Cerebellar cortex (tissue), 1 donor: Measurements from ENCODE around the gene MMP23B.

Experiments used
- DNase-seq: peaks from one replicate; pipeline ENCODE4 v3.0.0-alpha.2; 2015; ENCODE audit warnings: low spot score

Gene MMP23B

DNA sequence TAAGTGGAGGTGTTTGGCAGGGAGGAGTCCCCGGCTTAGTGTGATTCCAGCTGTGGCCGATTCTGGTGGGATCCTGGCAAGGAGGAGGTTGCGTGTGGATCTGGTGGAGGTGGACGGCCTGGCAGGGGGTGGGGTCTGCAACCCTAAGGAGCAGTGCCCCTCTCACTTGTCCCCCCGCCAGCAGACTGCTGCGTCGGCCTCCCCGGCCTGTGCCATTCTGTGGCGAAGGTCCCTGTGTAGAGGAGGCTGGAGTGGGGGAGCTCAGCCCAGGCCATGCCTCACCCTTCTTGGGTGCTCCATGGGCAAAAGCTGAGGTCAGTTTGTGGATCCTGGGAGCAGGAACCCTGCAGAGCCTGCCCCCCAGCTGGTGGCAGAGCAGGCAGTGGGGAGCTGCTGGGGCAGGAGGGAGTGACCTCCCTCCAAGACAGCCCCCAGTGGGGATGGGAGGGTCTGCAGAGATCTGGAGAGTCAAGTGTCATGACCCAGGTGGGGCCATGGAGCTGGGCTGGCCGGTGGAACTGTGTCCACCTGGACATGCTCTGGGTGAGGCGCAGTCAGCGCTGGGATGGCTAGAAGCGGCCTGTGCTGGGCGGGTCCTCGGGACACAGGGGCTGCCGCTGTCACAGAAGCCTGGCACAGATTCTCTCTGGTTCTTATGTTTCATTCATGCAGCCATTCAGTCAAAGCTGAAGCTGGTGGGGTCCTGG, 11.4 kb upstream of the MMP23B start:
- DNase-seq: no peak

DNA sequence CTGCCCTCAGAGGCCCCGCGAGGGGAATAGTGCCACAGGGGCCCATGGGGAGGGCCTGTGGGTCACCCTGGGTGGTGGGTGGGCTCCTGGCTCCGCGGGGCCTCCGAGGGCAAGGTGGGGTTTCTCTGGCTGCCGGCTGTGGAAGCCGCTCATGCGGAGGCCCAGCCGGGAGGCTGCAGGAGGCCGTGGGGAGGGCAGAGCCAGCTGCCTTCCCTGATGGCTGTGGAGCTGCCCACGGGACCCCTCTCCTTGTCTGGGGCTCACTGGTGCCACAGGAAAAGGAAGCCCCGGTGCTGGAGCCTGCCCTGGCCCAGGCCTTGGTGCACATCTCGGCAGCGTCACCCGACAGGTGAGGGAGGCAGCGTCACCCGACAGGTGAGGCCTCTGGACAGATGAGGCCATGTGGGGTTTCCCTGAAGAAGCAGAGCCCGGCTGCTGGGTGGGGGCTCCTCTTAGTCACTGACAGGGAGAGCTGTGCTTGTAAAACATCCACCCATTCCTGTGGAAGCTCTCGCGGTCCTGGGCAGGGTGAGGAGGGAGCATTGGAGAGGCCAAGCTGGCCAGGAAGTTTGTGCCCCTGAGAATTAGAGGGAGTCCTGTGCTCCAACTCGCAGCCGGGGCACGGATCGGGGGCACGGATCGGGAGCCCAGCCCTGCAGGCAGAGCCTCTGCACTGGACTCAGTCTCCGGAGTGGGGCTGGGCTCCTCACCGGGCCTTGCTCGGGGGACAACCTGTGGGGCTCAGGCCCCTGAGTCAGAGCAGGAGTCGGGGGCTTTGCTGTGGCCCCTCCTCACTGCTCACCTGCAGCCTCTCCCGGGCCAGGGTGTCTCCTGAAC, 10.6 kb upstream of the MMP23B start:
- DNase-seq: no peak

DNA sequence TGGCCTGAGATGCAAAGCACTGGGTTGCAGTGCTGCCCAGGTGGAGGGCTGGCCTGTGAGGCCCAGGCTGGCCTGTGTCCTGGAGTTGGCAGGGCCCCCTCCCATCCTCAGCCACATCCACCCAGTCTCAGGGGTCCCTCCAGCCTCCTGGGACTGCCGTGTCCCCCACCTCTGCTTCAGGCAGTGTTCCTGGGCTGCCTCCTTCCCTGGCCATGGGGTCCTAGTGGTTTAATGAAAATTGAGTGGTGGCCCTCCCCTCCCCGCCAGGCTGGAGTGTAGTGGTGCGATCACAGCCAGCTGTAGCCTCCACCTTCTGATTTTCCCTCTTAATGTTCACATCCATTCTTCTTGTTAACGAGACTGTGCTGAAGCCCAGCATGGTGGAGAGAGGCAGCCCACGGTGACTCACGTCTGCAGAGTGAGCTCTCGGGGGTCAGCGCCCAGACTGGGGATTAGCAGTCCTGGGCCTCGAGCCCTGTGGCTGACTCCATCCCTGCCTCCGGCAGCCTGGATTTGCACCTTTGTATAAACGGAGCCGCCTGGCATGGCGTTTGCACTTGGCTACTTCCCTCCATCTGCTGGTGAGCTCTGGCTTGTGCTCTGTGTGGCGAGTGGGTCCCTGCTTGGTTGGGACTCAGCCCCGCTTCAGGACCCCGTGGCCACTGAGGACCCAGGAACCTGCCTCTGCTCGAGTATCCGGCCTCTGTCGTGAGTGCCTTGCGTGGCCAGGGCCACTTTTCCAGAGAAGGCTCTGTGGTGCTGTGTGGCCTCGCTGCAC, 9.8 kb upstream of the MMP23B start:
- DNase-seq: no peak

DNA sequence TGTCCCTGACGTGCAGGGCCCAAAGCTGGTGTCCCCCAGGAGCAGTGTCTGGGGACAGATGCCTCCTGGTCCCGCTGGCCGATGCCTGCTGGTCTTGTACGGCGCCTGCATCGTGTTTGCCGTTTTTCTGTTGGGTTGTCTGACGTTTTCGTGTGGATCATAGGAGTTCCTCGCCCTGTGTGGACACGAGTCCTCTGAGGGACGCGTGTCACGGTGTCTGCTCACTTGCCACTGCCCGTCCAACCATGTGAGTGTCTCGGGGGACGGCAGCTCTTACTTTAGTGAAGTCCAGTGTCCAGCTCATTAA, 9.2 kb upstream of the MMP23B start:
- DNase-seq: no peak

DNA sequence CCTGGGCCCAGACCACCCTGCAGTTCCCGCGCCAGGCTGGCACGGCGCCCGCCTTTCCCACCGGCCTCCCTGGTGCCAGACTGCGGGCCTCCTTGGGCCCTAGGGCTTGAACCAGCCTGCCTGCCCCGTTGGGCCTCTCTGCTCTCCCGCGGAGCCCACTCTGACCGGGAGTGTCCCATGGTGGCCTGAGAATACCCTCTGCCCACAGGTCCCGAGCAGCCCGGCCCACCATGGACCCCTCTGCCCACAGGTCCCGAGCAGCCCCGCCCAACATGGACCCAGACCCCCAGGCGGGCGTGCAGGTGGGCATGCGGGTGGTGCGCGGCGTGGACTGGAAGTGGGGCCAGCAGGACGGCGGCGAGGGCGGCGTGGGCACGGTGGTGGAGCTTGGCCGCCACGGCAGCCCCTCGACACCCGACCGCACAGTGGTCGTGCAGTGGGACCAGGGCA, 8.8 kb upstream of the MMP23B start:
- no peak for DNase-seq

DNA sequence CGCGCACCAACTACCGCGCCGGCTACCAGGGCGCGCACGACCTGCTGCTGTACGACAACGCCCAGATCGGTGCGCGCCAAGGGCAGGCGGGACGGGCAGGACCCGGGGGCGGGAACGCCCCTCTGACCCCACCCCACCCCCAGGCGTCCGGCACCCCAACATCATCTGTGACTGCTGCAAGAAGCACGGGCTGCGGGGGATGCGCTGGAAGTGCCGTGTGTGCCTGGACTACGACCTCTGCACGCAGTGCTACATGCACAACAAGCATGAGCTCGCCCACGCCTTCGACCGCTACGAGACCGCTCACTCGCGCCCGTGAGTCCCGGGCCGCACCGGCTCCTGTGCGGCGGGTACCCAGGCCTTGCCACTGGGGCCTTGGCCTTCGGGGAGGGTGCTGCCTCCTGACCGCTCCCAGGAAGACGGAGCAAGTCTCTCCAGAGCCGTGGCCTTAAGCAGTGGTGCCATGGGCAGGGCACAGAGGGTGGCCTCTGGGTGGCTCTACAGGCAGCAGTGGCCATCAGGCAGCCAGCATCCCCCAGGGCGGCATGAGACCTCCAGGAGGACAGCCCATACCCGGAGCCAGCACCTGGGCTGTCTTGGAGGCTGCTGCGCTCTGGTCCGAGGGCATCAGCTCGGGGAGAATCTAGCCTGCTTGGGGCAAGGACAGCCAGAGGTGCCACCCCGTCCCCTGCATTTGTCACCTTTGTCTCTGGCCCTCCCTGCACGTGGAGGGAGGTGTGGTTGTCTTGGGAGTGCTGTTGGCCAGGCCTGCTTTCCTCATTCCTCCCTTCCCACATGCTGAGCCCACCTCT, 8.1 kb upstream of the MMP23B start:
- no peak for DNase-seq

DNA sequence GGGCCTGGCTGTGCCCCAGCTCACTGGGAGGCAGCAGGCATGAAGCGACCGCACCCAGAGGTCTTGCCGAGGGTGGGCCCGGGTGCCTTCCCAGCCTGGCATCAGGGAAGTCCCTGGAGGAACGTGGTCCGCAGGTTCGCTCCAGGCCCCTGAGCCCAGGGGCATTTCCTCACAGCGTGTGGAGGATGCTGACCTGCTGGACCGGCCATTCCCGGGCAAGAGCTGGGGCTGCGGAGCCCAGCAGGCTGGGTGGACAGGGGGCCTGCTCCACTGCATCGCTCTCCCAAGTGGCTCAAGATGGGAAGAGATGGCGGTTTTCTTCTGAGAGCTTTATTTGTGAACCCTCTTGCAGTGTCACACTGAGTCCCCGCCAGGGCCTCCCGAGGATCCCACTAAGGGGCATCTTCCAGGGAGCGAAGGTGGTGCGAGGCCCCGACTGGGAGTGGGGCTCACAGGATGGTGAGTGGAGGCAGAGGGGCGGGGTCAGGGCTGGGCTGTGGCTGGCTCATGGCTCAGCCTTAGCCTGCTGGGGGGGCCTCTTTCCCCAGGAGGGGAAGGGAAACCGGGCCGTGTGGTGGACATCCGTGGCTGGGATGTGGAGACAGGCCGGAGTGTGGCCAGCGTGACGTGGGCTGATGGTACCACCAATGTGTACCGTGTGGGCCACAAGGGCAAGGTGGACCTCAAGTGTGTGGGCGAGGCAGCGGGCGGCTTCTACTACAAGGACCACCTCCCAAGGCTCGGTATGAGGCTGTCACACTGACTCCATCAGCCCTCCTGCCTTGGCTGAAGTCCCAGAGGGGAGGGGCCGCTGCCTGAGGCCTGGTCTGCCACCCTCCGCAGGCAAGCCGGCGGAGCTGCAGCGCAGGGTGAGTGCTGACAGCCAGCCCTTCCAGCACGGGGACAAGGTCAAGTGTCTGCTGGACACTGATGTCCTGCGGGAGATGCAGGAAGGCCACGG, 7.2 kb upstream of the MMP23B start:
- no peak for DNase-seq

DNA sequence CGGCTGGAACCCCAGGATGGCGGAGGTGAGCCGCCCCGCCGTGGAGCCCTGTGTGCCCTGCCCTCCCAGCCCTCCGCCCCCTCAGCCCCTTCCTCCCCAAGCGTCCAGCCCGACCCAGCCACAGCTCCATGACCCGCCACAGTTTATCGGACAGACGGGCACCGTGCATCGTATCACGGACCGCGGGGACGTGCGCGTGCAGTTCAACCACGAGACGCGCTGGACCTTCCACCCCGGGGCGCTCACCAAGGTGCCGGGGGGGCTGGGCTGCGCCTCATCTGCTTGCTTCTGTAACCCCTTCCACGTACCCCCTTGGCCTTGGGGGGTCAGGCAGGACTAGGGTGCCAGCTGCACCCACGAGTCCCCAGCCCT, 6.6 kb upstream of the MMP23B start:
- DNase-seq: no peak

DNA sequence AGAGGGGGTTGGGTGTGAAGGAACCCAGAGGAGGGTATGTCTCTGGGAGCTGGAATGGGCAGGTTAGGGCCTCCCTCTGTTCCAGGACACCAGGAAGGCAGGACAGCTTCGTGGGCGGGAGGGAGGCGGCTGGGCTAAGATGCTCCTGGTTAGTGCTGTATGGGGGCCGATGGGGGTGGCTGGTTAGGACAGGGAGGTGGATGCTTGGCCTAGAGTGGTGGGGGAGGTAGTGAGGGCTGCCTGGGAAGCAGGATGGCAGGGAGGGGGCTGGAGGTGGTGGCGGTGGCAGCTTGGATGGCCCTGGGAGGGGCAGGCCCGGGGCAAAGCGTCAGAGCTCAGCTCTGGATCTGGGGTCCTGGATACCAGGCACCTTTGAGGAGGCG, 6.2 kb upstream of the MMP23B start:
- no peak for DNase-seq

DNA sequence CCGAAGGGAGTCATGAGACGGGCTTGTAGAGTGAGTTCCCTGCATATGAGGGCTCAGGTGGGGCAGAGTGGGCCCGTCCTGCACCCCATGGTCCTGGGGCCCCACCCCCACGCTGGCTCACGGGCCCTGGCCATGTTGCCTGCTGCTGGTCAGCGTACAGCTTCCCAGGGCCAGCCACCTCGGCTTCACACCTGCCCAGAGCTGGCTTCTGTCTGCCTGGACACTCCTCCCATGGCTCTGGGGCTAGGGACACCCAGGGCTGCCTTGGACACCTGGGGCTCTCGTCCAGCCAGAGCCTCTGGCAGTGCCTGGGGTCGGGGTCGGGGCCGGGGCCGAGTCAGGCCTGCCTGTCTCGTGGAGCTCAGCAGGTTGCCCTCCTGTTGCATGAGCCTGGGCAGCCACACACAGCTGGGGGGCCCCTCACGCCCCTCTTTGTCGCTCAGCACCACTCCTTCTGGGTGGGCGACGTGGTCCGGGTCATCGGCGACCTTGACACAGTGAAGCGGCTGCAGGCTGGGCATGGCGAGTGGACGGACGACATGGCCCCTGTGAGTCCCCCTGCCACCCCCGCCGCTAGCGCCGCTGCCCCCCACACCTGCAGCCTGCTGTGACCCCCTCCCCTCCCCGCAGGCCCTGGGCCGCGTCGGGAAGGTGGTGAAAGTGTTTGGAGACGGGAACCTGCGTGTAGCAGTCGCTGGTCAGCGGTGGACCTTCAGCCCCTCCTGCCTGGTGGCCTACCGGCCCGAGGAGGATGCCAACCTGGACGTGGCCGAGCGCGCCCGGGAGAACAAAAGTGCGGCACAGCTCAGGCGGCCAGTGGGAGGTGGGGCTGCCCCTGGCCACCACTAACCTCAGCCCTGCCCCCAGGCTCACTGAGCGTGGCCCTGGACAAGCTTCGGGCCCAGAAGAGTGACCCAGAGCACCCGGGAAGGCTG, 5.5 kb upstream of the MMP23B start:
- no peak for DNase-seq

DNA sequence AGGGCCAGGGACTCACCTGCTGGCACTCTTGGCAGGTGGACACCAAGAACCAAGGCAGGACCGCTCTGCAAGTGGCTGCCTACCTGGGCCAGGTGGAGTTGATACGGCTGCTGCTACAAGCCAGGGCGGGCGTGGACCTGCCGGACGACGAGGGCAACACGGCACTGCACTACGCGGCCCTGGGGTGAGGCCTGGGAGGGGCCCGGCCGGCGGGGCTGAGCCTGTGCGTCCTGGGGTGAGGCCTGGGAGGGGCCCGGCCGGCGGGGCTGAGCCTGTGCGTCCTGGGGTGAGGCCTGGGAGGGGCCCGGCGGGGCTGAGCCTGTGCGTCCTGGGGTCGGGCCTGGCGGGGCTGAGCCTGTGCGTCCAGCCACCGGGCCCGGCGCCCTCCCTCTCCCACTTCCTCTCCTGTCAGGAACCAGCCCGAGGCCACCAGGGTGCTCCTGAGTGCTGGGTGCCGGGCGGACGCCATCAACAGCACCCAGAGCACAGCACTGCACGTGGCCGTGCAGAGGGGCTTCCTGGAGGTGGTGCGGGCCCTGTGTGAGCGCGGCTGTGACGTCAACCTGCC, 4.6 kb upstream of the MMP23B start:
- DNase-seq: no peak

DNA sequence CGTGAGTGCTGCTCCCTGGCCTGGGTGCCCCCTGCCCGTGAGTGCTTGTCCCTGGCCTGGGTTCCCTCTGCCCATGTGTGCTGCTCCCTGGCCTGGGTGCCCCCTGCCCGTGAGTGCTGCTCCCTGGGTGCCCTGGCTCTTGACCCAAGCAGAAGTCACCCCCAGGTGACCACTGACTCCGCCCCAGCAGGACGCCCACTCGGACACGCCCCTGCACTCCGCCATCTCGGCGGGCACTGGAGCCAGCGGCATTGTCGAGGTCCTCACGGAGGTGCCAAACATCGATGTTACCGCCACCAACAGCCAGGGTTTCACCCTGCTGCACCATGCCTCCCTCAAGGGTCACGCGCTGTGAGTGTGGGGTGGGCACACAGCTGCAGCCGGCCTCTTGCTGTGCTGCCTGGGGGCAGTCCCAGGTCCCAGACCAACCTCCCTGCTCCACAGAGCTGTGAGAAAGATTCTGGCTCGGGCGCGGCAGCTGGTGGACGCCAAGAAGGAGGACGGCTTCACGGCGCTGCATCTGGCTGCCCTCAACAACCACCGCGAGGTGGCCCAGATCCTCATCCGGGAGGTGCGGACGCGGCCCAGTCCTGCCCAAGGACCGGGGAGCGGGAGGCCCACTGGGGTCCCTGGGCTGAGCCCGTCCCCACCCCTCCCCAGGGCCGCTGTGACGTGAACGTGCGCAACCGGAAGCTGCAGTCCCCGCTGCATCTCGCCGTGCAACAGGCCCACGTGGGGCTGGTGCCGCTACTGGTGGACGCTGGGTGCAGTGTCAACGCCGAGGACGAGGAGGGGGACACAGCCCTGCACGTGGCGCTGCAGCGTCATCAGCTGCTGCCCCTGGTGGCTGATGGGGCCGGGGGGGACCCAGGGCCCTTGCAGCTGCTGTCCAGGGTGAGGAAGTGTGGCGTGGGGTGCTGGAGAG, 3.9 kb upstream of the MMP23B start:
- DNase-seq: no peak

DNA sequence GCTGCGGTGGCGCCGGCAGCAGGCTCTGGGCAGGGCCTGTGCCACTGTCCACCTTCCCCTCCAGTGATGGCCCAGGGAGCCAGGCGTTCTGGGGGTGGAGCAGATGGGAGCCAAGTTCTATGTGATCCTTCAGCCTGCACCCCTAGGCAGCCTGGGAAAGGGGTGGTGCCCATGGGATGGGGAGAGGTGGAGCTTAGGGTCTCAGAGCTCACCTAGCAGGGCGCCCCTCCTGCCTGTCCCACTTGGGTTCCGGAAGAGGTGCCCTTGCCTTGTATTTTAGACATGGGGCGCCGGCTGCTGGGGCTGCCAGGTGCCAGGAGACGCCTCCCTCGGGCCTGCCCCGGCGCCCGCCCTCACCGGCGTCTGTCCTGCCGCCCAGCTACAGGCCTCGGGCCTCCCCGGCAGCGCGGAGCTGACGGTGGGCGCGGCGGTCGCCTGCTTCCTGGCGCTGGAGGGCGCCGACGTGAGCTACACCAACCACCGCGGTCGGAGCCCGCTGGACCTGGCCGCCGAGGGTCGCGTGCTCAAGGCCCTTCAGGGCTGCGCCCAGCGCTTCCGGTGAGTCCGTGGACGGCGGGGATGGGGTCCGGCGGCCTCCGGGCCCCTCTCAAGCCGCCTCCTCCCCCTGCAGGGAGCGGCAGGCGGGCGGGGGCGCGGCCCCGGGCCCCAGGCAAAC, 3.1 kb upstream of the MMP23B start:
- DNase-seq: no peak

DNA sequence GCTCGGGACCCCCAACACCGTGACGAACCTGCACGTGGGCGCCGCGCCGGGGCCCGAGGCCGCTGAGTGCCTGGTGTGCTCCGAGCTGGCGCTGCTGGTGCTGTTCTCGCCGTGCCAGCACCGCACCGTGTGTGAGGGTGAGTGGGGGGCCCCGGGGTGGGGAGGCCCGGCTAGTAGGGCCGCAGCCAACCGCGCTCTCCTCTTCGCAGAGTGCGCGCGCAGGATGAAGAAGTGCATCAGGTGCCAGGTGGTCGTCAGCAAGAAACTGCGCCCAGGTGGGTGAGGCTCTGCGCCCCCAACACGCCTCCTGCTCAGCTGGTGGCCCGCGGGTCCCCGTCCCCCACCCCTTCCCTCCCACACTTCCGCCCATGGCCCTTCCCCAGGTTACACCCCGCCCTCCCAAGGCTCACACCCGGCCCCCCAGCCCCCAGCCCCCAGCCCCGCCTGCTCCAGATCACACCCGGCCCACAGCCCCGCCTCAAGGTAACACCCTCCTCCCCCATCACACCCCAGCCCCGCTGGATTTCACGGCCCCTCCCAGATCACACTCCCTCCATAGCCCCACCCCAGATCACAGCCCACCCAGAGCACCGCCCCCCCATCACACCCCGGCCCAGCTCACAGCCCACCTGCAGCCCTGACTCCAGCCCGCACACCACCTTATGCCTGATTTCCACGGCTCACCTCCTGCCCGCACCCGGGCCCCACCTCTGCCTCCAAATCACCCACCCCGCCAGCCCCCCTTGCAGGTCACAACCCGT, 2.4 kb upstream of the MMP23B start:
- no peak for DNase-seq

DNA sequence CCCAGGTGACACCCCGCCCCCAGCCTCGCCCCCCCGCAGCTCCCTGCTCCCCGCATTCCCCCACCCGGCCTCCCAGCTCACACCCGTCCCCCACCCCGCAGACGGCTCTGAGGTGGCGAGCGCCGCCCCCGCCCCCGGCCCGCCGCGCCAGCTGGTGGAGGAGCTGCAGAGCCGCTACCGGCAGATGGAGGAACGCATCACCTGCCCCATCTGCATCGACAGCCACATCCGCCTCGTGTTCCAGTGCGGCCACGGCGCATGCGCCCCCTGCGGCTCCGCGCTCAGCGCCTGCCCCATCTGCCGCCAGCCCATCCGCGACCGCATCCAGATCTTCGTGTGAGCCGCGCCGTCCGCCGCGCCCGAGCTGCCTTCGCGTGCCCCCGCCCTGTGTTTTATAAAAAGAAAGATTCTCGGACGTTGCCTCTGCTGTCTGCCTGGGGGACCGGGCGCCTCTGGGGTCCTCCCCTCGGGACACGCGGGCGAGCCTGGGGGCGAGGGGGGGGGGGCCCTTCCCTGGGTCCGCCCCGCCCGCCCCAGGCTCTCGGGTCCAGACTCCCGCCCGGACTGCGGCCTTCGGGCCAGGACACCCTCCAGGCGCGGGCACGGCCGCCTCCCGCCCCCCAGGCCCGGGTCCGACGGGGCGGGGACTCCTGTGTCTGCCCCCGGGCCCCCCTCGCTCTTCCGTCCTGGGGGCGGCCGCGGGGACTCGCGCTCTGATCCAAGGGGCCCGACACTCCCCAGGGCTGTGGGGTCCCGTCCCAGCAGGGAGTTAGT, 1.6 kb upstream of the MMP23B start:
- DNase-seq: no peak
